B cell (primary cell): ENCODE measurements around the gene ACADM. TPM values are rescaled to one million over a fixed set of nuclear protein-coding genes. Genes with fewer than 3 reads are reported as not detected.

Source experiments
- ATAC-seq: fragments of 200-7000 bp; cut with Tn5 transposase; one replicate; pipeline ENCODE4 v1.10.0; 2021; ENCODE audit warnings: low read depth, mild to moderate bottlenecking, moderate number of reproducible peaks, moderate library complexity
- CTCF ChIA-PET: fragments of 350-600 bp; sonication (Branson Sonifier 250); formaldehyde crosslinking; loops from one replicate; lab custom pipeline; 2021; ENCODE audit warnings: antibody characterized with exemption, inconsistent platforms; lab: Charles Lee
- POLR2A ChIA-PET: fragments of 350-600 bp; sonication (Branson Sonifier 250); formaldehyde crosslinking; loops from one replicate; lab custom pipeline; 2021; ENCODE audit warnings: antibody characterized with exemption; lab: Charles Lee
- DNase-seq: peaks from one replicate; pipeline ENCODE4 v3.0.0; 2013
- H2AFZ ChIP-seq: 2 replicates; pipeline ENCODE4 v1.6.1; 2012; ENCODE audit warnings: mild to moderate bottlenecking, low read depth, low read length; ENCODE audit not compliant: insufficient read depth, poor library complexity, severe bottlenecking
- H3K27ac ChIP-seq, 2 donors: 1 replicate in 1 of 2; 2 replicates in 1 of 2; pipeline ENCODE4 v1.5.1; 2012 to 2013; ENCODE audit warnings: low read length in 2 of 2, mild to moderate bottlenecking in 2 of 2, moderate library complexity in 1 of 2
- H3K27me3 ChIP-seq, 4 experiments: fragments of 200-600 bp in 1 of 4; sonication (generic) in 1 of 4; replicated peaks in 1 of 4; 1 replicate in 2 of 4; 2 replicates in 2 of 4; pipeline versions ENCODE4 v1.6.1 to v1.7.0; 2013 to 2016; ENCODE audit warnings: low read length in 3 of 4, mild to moderate bottlenecking in 2 of 4, mixed read lengths in 1 of 4, moderate library complexity in 1 of 4; ENCODE audit not compliant: insufficient read depth in 4 of 4, control insufficient read depth in 3 of 4; ENCODE audit errors: control extremely low read depth in 1 of 4
- H3K36me3 ChIP-seq, 2 experiments: replicated peaks in 1 of 2; 1 replicate in 1 of 2; 2 replicates in 1 of 2; pipeline versions ENCODE4 v1.6.1 to v1.7.1; 2013; ENCODE audit warnings: low read length in 1 of 2; ENCODE audit not compliant: insufficient read depth in 2 of 2, control insufficient read depth in 1 of 2; ENCODE audit errors: control extremely low read depth in 1 of 2, extremely low read depth in 1 of 2
- H3K4me1 ChIP-seq, 2 donors: fragments of 200-600 bp in 1 of 2; sonication (generic) in 1 of 2; 1 replicate in 1 of 2; 2 replicates in 1 of 2; pipeline versions ENCODE4 v1.5.1 to v1.6.1; 2013 to 2017; ENCODE audit warnings: low read length in 2 of 2; ENCODE audit not compliant: control insufficient read depth in 2 of 2, insufficient read depth in 2 of 2
- H3K4me2 ChIP-seq: replicated peaks from 2 replicates; pipeline ENCODE3; 2012; ENCODE audit warnings: mild to moderate bottlenecking, low read depth, low read length; ENCODE audit not compliant: poor library complexity, severe bottlenecking
- H3K4me3 ChIP-seq, 5 experiments: fragments of 200-600 bp in 1 of 5; sonication (generic) in 1 of 5; 1 replicate in 3 of 5; 2 replicates in 2 of 5; pipeline versions ENCODE4 v1.5.1 to v1.7.0; 2011 to 2016; ENCODE audit warnings: low read length in 4 of 5, mild to moderate bottlenecking in 4 of 5, low read depth in 2 of 5, control low read depth in 1 of 5, moderate library complexity in 1 of 5; ENCODE audit not compliant: insufficient read depth in 1 of 5; ENCODE audit errors: control extremely low read depth in 1 of 5, extremely low read depth in 1 of 5
- H3K79me2 ChIP-seq: fragments of 200-600 bp; sonication (generic); one replicate; pipeline ENCODE4 v1.6.0; 2016; ENCODE audit warnings: low read length; ENCODE audit not compliant: control insufficient read depth, insufficient read depth
- H3K9ac ChIP-seq: fragments of 200-600 bp; sonication (generic); 2 replicates; pipeline ENCODE4 v1.6.1; 2017; ENCODE audit warnings: mild to moderate bottlenecking, low read length, moderate library complexity
- H3K9me3 ChIP-seq, 3 donors: one replicate each; pipeline versions ENCODE4 v1.6.1 to v1.7.1; 2013; ENCODE audit warnings: low read length in 2 of 3; ENCODE audit not compliant: control insufficient read depth in 2 of 3, insufficient read depth in 1 of 3; ENCODE audit errors: control extremely low read depth in 1 of 3
- H4K20me1 ChIP-seq: 2 replicates; pipeline ENCODE4 v1.6.0; 2012; ENCODE audit warnings: mild to moderate bottlenecking, low read length; ENCODE audit not compliant: insufficient read depth, control insufficient read depth, poor library complexity, severe bottlenecking
- H3K27ac Mint-ChIP-seq: one replicate; pipeline ENCODE4 v1.8.0; 2021; ENCODE audit warnings: mixed read lengths
- H3K27me3 Mint-ChIP-seq: one replicate; pipeline ENCODE4 v1.8.0; 2021; ENCODE audit warnings: mixed read lengths
- H3K4me1 Mint-ChIP-seq: one replicate; pipeline ENCODE4 v1.8.0; 2021; ENCODE audit warnings: mixed read lengths
- H3K4me3 Mint-ChIP-seq: one replicate; pipeline ENCODE4 v1.8.0; 2021; ENCODE audit warnings: mixed read lengths
- H3K9me3 Mint-ChIP-seq: one replicate; pipeline ENCODE4 v1.8.0; 2022; ENCODE audit warnings: mixed read lengths; ENCODE audit not compliant: insufficient read depth
- CTCF ChIP-seq: fragments of 200-600 bp; IDR thresholded peaks from one replicate; pipeline ENCODE4 v1.8.0; 2022; ENCODE audit warnings: antibody characterized with exemption, mild to moderate bottlenecking
- EZH2 ChIP-seq: IDR thresholded peaks from 2 replicates; pipeline ENCODE4 v1.6.1; 2012; ENCODE audit warnings: borderline replicate concordance, low read depth, mild to moderate bottlenecking, moderate library complexity, low read length; ENCODE audit not compliant: insufficient read depth, poor library complexity, severe bottlenecking
- WGBS: methylation state at CpG from one replicate; pipeline ENCODE4 v1.1.5; 2013; ENCODE audit warnings: missing lambda C conversion rate; ENCODE audit not compliant: insufficient coverage; 5-methylcytosine and 5-hydroxymethylcytosine counted together
- intact Hi-C: fragments of 100-400 bp; cut with micrococcal nuclease; formaldehyde crosslinking; loops from one replicate; pipeline ENCODE4 v1.10.0; 2022
- polyA plus RNA-seq: library from polyadenylated mRNA; depleted of rRNA; stranded (reverse); fragments of >200 nt; gene quantifications from 2 replicates; pipeline ENCODE4 v1.2.3, GENCODE V29; 2012
- total RNA-seq, 2 donors: library from RNA; stranded (reverse); fragments of 120-200 nt in 1 of 2; gene quantifications; 1 replicate in 1 of 2; 2 replicates in 1 of 2; pipeline versions ENCODE4 v1.2.3 to v1.2.4, GENCODE V29; 2013 to 2022

ACADM gene
- total and polyA plus RNA-seq, 2 donors (not counting 1 experiment from before 2014, with no cell fraction given) = 16.4 to 53.3 TPM

- Histone ChIP-seq H3K9ac (no peak overlapping the region), H3K4me3 (no peak overlapping the region), H3K4me1 (no peaks in the 10 kb centered on the region), H3K79me2 (no peaks in the 10 kb centered on the region), H4K20me1 (no peaks in the 10 kb centered on the region), H3K27me3 (no peaks in the 10 kb centered on the region), H3K9me3 (no peaks in the 10 kb centered on the region), H3K27ac (no peak overlapping the region), H2AFZ (no peak overlapping the region), H3K4me2 (no peak overlapping the region), H3K36me3 (peaks cover 0 to 3% of the 10 kb centered on the region in 2 experiments)
- TF ChIP-seq EZH2 = no peak
- TF ChIP-seq CTCF = no peak
- POLR2A ChIA-PET = interaction anchor here (0.6 kb wide), 1 partner anchor 96 kb away, joined by 3 read pairs; no protein-coding TSS in a partner anchor
- CTCF ChIA-PET = no interaction called here
- no peaks in the 10 kb centered on the region for H3K4me1 Mint-ChIP-seq
- H3K27me3 Mint-ChIP-seq = no peaks in the 10 kb centered on the region
- H3K27ac Mint-ChIP-seq = no peak overlapping the region
- ATAC-seq (no peak), DNase-seq (no peak)
- H3K4me3 Mint-ChIP-seq = no peak overlapping the region
- no CpG with 5 or more reads among the region's 1 CpG for WGBS
- no peaks in the 10 kb centered on the region for H3K9me3 Mint-ChIP-seq
- intact Hi-C loops = no loop called here
These were observed 41.3 kb downstream of the ACADM start for GRCh38 chr1:75765697-75766355.

DNA sequence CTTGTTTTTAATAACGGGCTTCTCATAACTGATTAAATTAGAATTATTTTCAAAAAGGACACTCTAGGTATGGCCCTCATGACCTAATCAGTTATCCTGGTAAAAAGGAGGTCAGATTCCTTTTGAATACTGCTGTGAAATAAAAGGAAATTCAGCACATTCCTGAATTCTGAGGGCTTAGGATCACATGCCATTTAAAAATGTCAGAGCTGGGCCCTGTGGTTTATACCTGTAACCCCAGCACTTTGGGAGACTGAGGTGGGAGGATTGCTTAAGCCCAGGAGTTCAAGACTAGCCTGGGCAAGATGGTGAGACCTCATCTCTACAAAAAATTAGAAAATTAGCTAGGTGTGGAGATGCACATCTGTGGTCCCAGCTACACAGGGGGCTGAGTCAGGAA is 43.5 kb downstream of the ACADM start:
- intact Hi-C loops = no loop called here
- H3K9me3 Mint-ChIP-seq = no peaks in the 10 kb centered on the region
- H4K20me1 ChIP-seq = no peaks in the 10 kb centered on the region
- ChIA-PET POLR2A (no interaction called here), CTCF (no interaction called here)
- no peak for DNase-seq
- no peak overlapping the region for H3K27ac Mint-ChIP-seq
- H3K27ac ChIP-seq = no peak overlapping the region
- H2AFZ ChIP-seq = no peak overlapping the region
- H3K4me1 ChIP-seq = no peaks in the 10 kb centered on the region
- WGBS = no CpG with 5 or more reads among the region's 1 CpG
- H3K4me1 Mint-ChIP-seq = no peaks in the 10 kb centered on the region
- H3K4me3 ChIP-seq = no peak overlapping the region
- no peaks in the 10 kb centered on the region for H3K9me3 ChIP-seq
- TF ChIP-seq EZH2 = no peak
- H3K9ac ChIP-seq = no peak overlapping the region
- ATAC-seq = no peak
- no peaks in the 10 kb centered on the region for H3K27me3 ChIP-seq
- peaks cover 0 to 3% of the 10 kb centered on the region in 2 experiments for H3K36me3 ChIP-seq
- no peaks in the 10 kb centered on the region for H3K79me2 ChIP-seq
- no peak overlapping the region for H3K4me2 ChIP-seq
- H3K27me3 Mint-ChIP-seq = no peaks in the 10 kb centered on the region
- H3K4me3 Mint-ChIP-seq = no peak overlapping the region
